ENCODE data around the gene MCC.

MCC gene

DNA sequence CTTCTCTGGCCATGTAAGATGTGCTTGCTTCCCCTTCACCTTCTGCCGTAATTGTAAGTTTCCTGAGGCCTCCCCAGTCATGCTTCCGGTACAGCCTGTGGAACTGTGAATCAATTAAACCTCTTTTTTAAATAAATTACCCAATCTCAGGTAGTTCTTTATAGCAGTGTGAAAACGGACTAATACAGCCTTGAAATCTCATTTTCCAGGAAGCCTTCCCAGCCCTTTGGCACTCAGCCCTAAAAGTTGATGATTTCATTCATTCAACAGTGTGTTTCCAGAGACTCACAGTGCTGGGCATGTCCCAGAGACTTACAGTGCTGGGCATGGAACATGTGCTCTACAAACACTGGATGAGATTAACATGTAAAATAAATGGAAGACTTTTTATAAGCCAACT lies 375.8 kb downstream of the MCC start:
- no peak overlapping the region for H3K27ac ChIP-seq (ENCODE audit: insufficient read depth, low read length, poor library complexity, severe bottlenecking)
- H3K4me1 ChIP-seq (ENCODE audit: control insufficient read depth, insufficient read depth, low read length, poor library complexity, severe bottlenecking), result no peaks in the 10 kb centered on the region
- DNase-seq, result no peak
- no peaks in the 10 kb centered on the region for H3K9me3 ChIP-seq (ENCODE audit: control insufficient read depth, low read length)
- H3K4me3 ChIP-seq (ENCODE audit: insufficient read depth, low read depth, low read length, poor library complexity, severe bottlenecking), result no peak overlapping the region
- no peaks in the 10 kb centered on the region for H3K27me3 ChIP-seq (replicated peaks; ENCODE audit: control insufficient read depth, insufficient read depth, low read length, poor library complexity, severe bottlenecking)
- H3K36me3 ChIP-seq (ENCODE audit: control insufficient read depth, insufficient read depth, low read length), result no peaks in the 10 kb centered on the region

DNA sequence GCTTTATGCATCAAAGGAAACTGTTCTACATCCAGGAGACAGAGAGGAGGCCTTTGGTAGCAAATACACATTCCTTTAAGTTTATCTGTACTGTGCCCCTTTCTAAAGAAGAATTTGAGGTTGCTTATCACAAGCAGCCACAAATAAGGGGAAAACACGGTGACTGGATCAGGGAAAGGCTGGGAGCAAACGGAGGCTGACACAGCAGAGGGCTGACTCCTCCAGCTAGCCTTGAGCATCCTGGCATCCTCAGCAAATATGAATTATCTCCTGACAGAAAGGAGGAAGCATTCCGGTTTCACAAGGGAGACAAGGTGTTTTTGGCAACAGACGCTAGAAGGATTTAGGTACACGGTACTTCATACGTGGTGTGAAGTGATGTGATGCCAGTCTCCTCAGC lies 378.1 kb downstream of the MCC start:
- no peaks in the 10 kb centered on the region for H3K4me1 ChIP-seq (ENCODE audit: control insufficient read depth, insufficient read depth, low read length, poor library complexity, severe bottlenecking)
- H3K27ac ChIP-seq (ENCODE audit: insufficient read depth, low read length, poor library complexity, severe bottlenecking), result no peak overlapping the region
- no peaks in the 10 kb centered on the region for H3K36me3 ChIP-seq (ENCODE audit: control insufficient read depth, insufficient read depth, low read length)
- H3K27me3 ChIP-seq (replicated peaks; ENCODE audit: control insufficient read depth, insufficient read depth, low read length, poor library complexity, severe bottlenecking), result no peaks in the 10 kb centered on the region
- no peak overlapping the region for H3K4me3 ChIP-seq (ENCODE audit: insufficient read depth, low read depth, low read length, poor library complexity, severe bottlenecking)
- no peaks in the 10 kb centered on the region for H3K9me3 ChIP-seq (ENCODE audit: control insufficient read depth, low read length)
- no peak for DNase-seq

DNA sequence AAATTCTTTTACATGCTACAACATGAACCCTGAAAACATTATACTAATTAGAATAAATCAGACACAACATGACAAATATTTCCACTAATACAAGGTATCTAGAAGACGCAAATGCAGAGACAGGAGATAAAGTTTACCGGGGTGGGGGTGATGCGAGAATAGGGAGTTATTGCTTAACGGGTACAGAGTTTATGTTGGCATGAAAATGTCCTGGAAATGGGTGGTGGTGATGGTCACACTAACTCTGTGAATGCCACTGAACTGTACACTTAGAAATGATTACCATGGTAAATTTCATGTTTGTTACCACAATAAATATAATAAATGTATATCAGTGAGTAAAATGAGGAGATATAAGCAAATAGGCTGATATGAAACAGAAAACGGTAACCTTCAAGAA lies 378.9 kb downstream of the MCC start:
- Histone ChIP-seq H3K36me3 (ENCODE audit: control insufficient read depth, insufficient read depth, low read length) (no peaks in the 10 kb centered on the region), H3K27ac (ENCODE audit: insufficient read depth, low read length, poor library complexity, severe bottlenecking) (no peak overlapping the region), H3K9me3 (ENCODE audit: control insufficient read depth, low read length) (no peaks in the 10 kb centered on the region), H3K4me3 (ENCODE audit: insufficient read depth, low read depth, low read length, poor library complexity, severe bottlenecking) (no peak overlapping the region), H3K27me3 (replicated peaks; ENCODE audit: control insufficient read depth, insufficient read depth, low read length, poor library complexity, severe bottlenecking) (no peaks in the 10 kb centered on the region), H3K4me1 (ENCODE audit: control insufficient read depth, insufficient read depth, low read length, poor library complexity, severe bottlenecking) (no peaks in the 10 kb centered on the region)
- no peak for DNase-seq

DNA sequence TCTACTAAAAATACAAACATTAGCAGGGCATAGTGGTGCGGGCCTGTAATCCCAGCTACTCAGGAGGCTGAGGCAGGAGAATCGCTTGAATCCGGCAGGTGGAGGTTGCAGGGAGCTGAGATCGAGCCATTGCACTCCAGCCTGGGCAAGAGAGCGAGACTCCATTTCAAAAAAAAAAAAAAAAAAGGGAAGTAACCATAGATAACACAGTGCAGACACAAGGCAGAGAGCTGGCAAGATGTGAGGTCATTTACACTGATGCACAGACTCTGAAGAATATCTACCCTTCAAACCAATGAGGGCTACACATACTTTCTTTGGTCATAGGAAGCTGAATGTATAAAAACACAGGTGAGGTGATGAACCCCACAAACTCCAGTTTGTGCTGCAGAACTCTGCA lies 379.8 kb downstream of the MCC start:
- H3K27ac ChIP-seq (ENCODE audit: insufficient read depth, low read length, poor library complexity, severe bottlenecking), result no peak overlapping the region
- no peaks in the 10 kb centered on the region for H3K9me3 ChIP-seq (ENCODE audit: control insufficient read depth, low read length)

DNA sequence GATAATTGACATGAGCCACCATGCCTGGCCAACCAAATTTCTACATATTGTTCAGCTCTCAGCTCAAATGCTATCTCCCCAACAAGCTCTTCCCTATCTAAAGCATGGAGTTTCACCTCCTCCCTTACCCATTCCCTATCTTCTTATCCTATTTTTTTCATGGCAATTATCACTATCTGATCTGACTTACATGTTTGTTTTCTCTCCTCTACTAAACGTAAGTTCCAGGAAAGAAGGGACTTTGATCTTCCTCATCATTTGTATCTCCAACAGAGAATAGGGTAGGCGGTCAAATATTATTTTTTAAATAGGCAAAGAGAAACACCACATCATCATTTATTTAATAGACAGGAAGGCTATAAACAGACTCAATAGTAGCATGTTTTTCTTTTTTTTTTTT lies 381.4 kb downstream of the MCC start:
- Histone ChIP-seq H3K36me3 (ENCODE audit: control insufficient read depth, insufficient read depth, low read length) (no peaks in the 10 kb centered on the region), H3K27me3 (replicated peaks; ENCODE audit: control insufficient read depth, insufficient read depth, low read length, poor library complexity, severe bottlenecking) (no peaks in the 10 kb centered on the region), H3K4me1 (ENCODE audit: control insufficient read depth, insufficient read depth, low read length, poor library complexity, severe bottlenecking) (no peaks in the 10 kb centered on the region), H3K4me3 (ENCODE audit: insufficient read depth, low read depth, low read length, poor library complexity, severe bottlenecking) (no peak overlapping the region), H3K9me3 (ENCODE audit: control insufficient read depth, low read length) (no peaks in the 10 kb centered on the region), H3K27ac (ENCODE audit: insufficient read depth, low read length, poor library complexity, severe bottlenecking) (no peak overlapping the region)
- no peak for DNase-seq

More for the DNA sequence above, 379.8 kb downstream of the MCC start:
- H3K36me3 ChIP-seq (ENCODE audit: control insufficient read depth, insufficient read depth, low read length), result no peaks in the 10 kb centered on the region
- no peaks in the 10 kb centered on the region for H3K4me1 ChIP-seq (ENCODE audit: control insufficient read depth, insufficient read depth, low read length, poor library complexity, severe bottlenecking)
- H3K27me3 ChIP-seq (replicated peaks; ENCODE audit: control insufficient read depth, insufficient read depth, low read length, poor library complexity, severe bottlenecking), result no peaks in the 10 kb centered on the region
- H3K4me3 ChIP-seq (ENCODE audit: insufficient read depth, low read depth, low read length, poor library complexity, severe bottlenecking), result no peak overlapping the region
- no peak for DNase-seq

DNA sequence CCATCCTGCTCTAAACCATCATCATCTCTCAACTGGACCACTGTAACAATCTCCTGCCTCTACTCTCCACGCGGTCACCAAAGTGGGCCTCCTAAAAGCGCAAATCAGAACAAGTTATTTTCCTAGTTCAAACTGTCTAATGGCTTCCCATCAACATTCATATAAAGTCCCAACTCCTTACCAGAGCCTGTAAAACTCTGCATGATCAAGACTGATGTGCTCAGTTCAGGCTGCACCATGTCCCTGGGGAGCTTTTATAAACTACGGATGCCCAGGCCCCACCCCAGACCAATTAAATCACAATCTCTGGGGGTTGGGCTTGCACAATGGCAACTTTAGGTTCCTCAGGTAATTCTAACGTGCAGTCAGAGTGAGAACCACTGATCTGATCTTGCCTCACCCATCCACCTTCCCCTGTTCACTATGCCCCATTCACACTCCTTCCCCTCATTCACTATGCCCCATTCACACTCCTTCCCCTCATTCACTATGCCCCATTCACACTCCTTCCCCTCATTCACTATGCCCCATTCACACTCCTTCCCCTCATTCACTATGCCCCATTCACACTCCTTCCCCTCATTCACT lies 382.5 kb downstream of the MCC start:
- no peak overlapping the region for H3K27ac ChIP-seq (ENCODE audit: insufficient read depth, low read length, poor library complexity, severe bottlenecking)
- no peak overlapping the region for H3K4me3 ChIP-seq (ENCODE audit: insufficient read depth, low read depth, low read length, poor library complexity, severe bottlenecking)
- H3K27me3 ChIP-seq (replicated peaks; ENCODE audit: control insufficient read depth, insufficient read depth, low read length, poor library complexity, severe bottlenecking), result no peaks in the 10 kb centered on the region
- no peaks in the 10 kb centered on the region for H3K4me1 ChIP-seq (ENCODE audit: control insufficient read depth, insufficient read depth, low read length, poor library complexity, severe bottlenecking)
- no peaks in the 10 kb centered on the region for H3K36me3 ChIP-seq (ENCODE audit: control insufficient read depth, insufficient read depth, low read length)
- no peaks in the 10 kb centered on the region for H3K9me3 ChIP-seq (ENCODE audit: control insufficient read depth, low read length)
- DNase-seq, result no peak

DNA sequence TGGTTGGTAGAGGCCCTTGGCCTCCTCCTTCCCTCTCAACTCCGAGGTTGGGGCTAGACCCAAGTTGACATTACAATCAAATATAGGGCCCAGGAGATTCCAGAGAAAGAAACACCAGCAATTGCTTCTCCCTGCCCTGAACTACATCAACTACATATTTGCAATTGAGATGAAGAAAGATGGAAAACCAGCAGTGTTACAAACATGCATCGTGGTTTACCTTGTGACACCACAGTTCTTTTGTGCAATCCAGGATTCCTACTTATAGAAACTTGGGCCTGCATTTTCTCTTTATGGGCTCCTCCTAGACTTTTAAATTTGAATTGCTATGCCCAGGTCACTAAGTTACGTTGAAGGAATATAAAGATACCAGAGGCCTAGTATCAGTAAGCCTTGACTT lies 384.9 kb downstream of the MCC start:
- H3K9me3 ChIP-seq (ENCODE audit: control insufficient read depth, low read length), result no peaks in the 10 kb centered on the region
- no peak overlapping the region for H3K4me3 ChIP-seq (ENCODE audit: insufficient read depth, low read depth, low read length, poor library complexity, severe bottlenecking)
- H3K4me1 ChIP-seq (ENCODE audit: control insufficient read depth, insufficient read depth, low read length, poor library complexity, severe bottlenecking), result no peaks in the 10 kb centered on the region
- DNase-seq, result no peak
- no peak overlapping the region for H3K27ac ChIP-seq (ENCODE audit: insufficient read depth, low read length, poor library complexity, severe bottlenecking)
- H3K36me3 ChIP-seq (ENCODE audit: control insufficient read depth, insufficient read depth, low read length), result no peaks in the 10 kb centered on the region
- H3K27me3 ChIP-seq (replicated peaks; ENCODE audit: control insufficient read depth, insufficient read depth, low read length, poor library complexity, severe bottlenecking), result no peaks in the 10 kb centered on the region

DNA sequence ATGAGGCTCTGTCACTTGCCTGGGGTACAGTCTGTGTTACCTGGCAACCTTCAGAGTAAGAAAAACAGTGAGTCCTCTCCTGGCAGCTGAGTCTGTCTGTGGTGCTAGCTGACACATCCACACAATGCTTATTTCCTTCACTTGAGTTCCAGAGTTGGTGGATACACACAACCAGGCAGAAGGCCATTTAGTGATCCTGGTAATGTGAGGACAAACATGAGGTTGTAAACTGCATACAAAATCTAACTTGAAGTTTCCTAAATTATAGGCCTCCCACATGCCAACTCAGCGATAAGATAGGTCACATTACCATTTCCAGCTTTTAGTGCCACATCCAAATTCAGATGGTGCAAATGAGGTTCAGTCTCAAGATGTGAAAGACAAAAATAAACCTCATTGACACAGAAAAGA lies 386.1 kb downstream of the MCC start:
- Histone ChIP-seq H3K4me3 (ENCODE audit: insufficient read depth, low read depth, low read length, poor library complexity, severe bottlenecking) (no peak overlapping the region), H3K9me3 (ENCODE audit: control insufficient read depth, low read length) (no peaks in the 10 kb centered on the region), H3K36me3 (ENCODE audit: control insufficient read depth, insufficient read depth, low read length) (no peaks in the 10 kb centered on the region), H3K4me1 (ENCODE audit: control insufficient read depth, insufficient read depth, low read length, poor library complexity, severe bottlenecking) (no peaks in the 10 kb centered on the region), H3K27me3 (replicated peaks; ENCODE audit: control insufficient read depth, insufficient read depth, low read length, poor library complexity, severe bottlenecking) (no peaks in the 10 kb centered on the region), H3K27ac (ENCODE audit: insufficient read depth, low read length, poor library complexity, severe bottlenecking) (no peak overlapping the region)
- DNase-seq, result no peak

DNA sequence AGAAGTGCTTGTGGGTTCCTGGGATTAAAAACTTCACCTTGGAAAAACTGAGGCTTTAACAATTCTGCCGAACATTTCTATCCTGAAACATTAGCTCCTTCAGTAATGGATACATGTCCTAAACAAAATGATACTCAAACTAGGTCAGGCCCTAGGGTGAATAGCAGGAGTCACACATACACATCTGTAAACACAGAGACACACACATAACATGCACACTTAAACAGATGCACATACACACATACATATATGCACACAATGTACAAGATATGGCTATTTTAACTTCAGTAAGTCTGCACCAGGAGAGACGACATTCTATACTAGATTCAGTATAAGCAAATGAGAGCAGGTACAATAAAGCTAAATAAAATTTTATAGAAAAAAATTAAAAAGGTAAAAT lies 387.3 kb downstream of the MCC start:
- H3K4me3 ChIP-seq (ENCODE audit: insufficient read depth, low read depth, low read length, poor library complexity, severe bottlenecking), result no peak overlapping the region
- DNase-seq, result no peak
- H3K27ac ChIP-seq (ENCODE audit: insufficient read depth, low read length, poor library complexity, severe bottlenecking), result no peak overlapping the region

DNA sequence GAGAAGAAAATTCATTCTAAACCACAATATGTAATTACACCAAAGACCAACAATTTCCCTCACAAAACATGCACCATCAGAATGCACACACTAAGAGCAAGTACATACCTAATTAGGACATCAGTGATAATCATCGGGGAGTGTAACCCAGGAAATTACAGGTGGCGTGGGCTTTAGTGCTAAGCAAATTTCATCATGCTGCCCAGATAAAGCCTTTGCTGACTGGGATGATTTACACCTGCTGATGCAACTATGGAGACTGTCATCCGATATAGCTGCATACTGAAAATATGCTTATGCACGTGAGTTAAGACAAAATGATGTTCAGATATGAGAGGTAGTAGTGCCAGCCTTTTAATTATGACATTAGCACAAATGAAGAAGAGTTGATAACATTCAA lies 388.4 kb downstream of the MCC start:
- no peak overlapping the region for H3K27ac ChIP-seq (ENCODE audit: insufficient read depth, low read length, poor library complexity, severe bottlenecking)
- H3K27me3 ChIP-seq (replicated peaks; ENCODE audit: control insufficient read depth, insufficient read depth, low read length, poor library complexity, severe bottlenecking), result no peaks in the 10 kb centered on the region
- no peak overlapping the region for H3K4me3 ChIP-seq (ENCODE audit: insufficient read depth, low read depth, low read length, poor library complexity, severe bottlenecking)
- no peaks in the 10 kb centered on the region for H3K9me3 ChIP-seq (ENCODE audit: control insufficient read depth, low read length)
- no peaks in the 10 kb centered on the region for H3K4me1 ChIP-seq (ENCODE audit: control insufficient read depth, insufficient read depth, low read length, poor library complexity, severe bottlenecking)
- H3K36me3 ChIP-seq (ENCODE audit: control insufficient read depth, insufficient read depth, low read length), result no peaks in the 10 kb centered on the region
- no peak for DNase-seq

More for the DNA sequence above, 387.3 kb downstream of the MCC start:
- Histone ChIP-seq H3K27me3 (replicated peaks; ENCODE audit: control insufficient read depth, insufficient read depth, low read length, poor library complexity, severe bottlenecking) (no peaks in the 10 kb centered on the region), H3K36me3 (ENCODE audit: control insufficient read depth, insufficient read depth, low read length) (no peaks in the 10 kb centered on the region), H3K9me3 (ENCODE audit: control insufficient read depth, low read length) (no peaks in the 10 kb centered on the region), H3K4me1 (ENCODE audit: control insufficient read depth, insufficient read depth, low read length, poor library complexity, severe bottlenecking) (no peaks in the 10 kb centered on the region)

DNA sequence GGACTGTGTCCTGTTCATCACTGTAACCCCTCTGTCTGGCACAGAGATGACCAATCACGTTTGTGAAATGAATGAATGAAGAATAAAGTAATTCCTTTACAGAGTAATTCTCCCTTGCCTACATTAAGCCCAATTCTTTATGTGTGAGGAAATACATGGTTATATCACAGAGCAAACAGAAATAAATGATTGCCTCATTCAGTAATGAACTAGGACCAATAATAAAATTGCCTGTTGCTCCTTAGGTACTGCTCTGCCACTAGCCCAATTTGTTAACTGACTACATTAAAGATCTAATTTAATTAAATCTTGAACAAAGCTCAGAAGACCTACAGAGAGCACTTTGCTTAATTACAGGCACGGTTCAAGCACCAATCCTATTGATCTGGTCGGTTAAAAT lies 389.9 kb downstream of the MCC start:
- no peaks in the 10 kb centered on the region for H3K4me1 ChIP-seq (ENCODE audit: control insufficient read depth, insufficient read depth, low read length, poor library complexity, severe bottlenecking)
- no peak for DNase-seq
- no peaks in the 10 kb centered on the region for H3K27me3 ChIP-seq (replicated peaks; ENCODE audit: control insufficient read depth, insufficient read depth, low read length, poor library complexity, severe bottlenecking)
- no peaks in the 10 kb centered on the region for H3K9me3 ChIP-seq (ENCODE audit: control insufficient read depth, low read length)
- H3K36me3 ChIP-seq (ENCODE audit: control insufficient read depth, insufficient read depth, low read length), result no peaks in the 10 kb centered on the region
- H3K4me3 ChIP-seq (ENCODE audit: insufficient read depth, low read depth, low read length, poor library complexity, severe bottlenecking), result no peak overlapping the region
- no peak overlapping the region for H3K27ac ChIP-seq (ENCODE audit: insufficient read depth, low read length, poor library complexity, severe bottlenecking)
